ENCODE results near the gene GPR176. TPM values are rescaled to one million over a fixed set of nuclear protein-coding genes. Genes with fewer than 3 reads are reported as not detected.

Gene GPR176
- polyA plus RNA-seq, 1 of the 3 experiments (the other 2 are of a cell fraction): 21.9 TPM

GRCh38 chr15:39776068-39776467, 144.0 kb downstream of the GPR176 start:
- Histone ChIP-seq H4K20me1 (ENCODE audit: insufficient read depth) (no peaks in the 10 kb centered on the region), H3K79me2 (ENCODE audit: insufficient read depth) (no peaks in the 10 kb centered on the region; the same call in 1 of the 2 replicates), H3K9me3 (no peaks in the 10 kb centered on the region), H3K27ac (ENCODE audit: low read depth in 2 of 2, low read length in 1 of 2) (no peak overlapping the region), H3K4me3 (ENCODE audit: low read depth in 2 of 2, low read length in 1 of 2) (no peak overlapping the region), H3K4me1 (ENCODE audit: control insufficient read depth in 1 of 2, insufficient read depth in 2 of 2, low read depth in 1 of 2, low read length in 1 of 2) (peaks cover 0 to 8% of the 10 kb centered on the region in 2 experiments; a peak in 1 of 4 replicates), H3K9me2 (no peaks in the 10 kb centered on the region), H3K36me3 (replicated peaks in 1 of 2; ENCODE audit: control insufficient read depth in 1 of 2, insufficient read depth in 2 of 2, low read length in 1 of 2) (no peaks in the 10 kb centered on the region), H3K4me2 (no peak overlapping the region), H2AFZ (ENCODE audit: low read depth) (no peak overlapping the region), H3K27me3 (ENCODE audit: insufficient read depth) (no peaks in the 10 kb centered on the region), H3K9ac (no peak overlapping the region), H3F3A (replicated peaks; ENCODE audit: insufficient read depth) (peaks cover 3% of the 10 kb centered on the region)
- 82% methylated on average over 4 of the region's 4 CpGs for WGBS (ENCODE audit: low lambda C conversion rate)
- no peak for TF ChIP-seq NFIC (IDR thresholded peaks at IDR 0.05; ENCODE audit: borderline replicate concordance)
- no peak for TF ChIP-seq FOXM1 (IDR thresholded peaks at IDR 0.05; ENCODE audit: low read depth)
- no peak for TF ChIP-seq TEAD4 (IDR thresholded peaks at IDR 0.05; ENCODE audit: borderline replicate concordance, insufficient read depth)
- no peak for TF ChIP-seq USF1 (IDR thresholded peaks at IDR 0.05; ENCODE audit: borderline replicate concordance, low read depth)
- TF ChIP-seq GABPA (IDR thresholded peaks at IDR 0.05; ENCODE audit: low read depth): no peak
- no peak for TF ChIP-seq MAX (IDR thresholded peaks at IDR 0.05; ENCODE audit: low read depth)
- no peak for TF ChIP-seq NRF1 (IDR thresholded peaks at IDR 0.05; ENCODE audit: low read depth, low read length)
- TF ChIP-seq MEF2A (IDR thresholded peaks at IDR 0.05; ENCODE audit: borderline replicate concordance, low read depth): no peak
- no peak for TF ChIP-seq SMC3 (IDR thresholded peaks at IDR 0.05; ENCODE audit: low read depth, low read length)
- no peak for TF ChIP-seq RCOR1 (IDR thresholded peaks at IDR 0.05; ENCODE audit: low read length)
- TF ChIP-seq IRF3 (IDR thresholded peaks at IDR 0.05; ENCODE audit: low read depth, low read length): no peak
- no peak for TF ChIP-seq RFX5 (IDR thresholded peaks at IDR 0.05; ENCODE audit: low read length)
- TF ChIP-seq ELF1 (IDR thresholded peaks at IDR 0.05): no peak
- TF ChIP-seq FOXJ3 (CRISPR knock-in tag; IDR thresholded peaks at IDR 0.05): no peak
- no peak for TF ChIP-seq YY1 (IDR thresholded peaks at IDR 0.05; ENCODE audit: low read depth)
- no peak for TF ChIP-seq JUND (IDR thresholded peaks at IDR 0.05)
- no peak for TF ChIP-seq POLR2AphosphoS5 (IDR thresholded peaks at IDR 0.05; ENCODE audit: low read depth, low read length)
- TF ChIP-seq TAF1 (IDR thresholded peaks at IDR 0.05; ENCODE audit: borderline replicate concordance, low read depth, low read length): no peak
- TF ChIP-seq RAD21 (IDR thresholded peaks at IDR 0.05; ENCODE audit: low read length): no peak
- ChIA-PET POLR2A (no interaction called here), CTCF (interaction anchor here (0.7 to 2.1 kb wide), 2 partner anchors 19 to 90 kb away, joined by 3 to 11 read pairs; no protein-coding TSS in a partner anchor)
- no peak for DNase-seq

Data from SK-N-SH (cell line).